ENCODE measurements around the gene JAKMIP1. TPM values are rescaled to one million over a fixed set of nuclear protein-coding genes. Genes with fewer than 3 reads are reported as not detected.
"Not testable (repeated sequence)": the region's sequence is repeated elsewhere in the genome, so short reads cannot be mapped to it uniquely, and the experiment has no call there.

The JAKMIP1 gene
- total RNA-seq, 1 experiment from 2014 or later = not detected

GRCh38 chr4:6001680-6002491 is 198.5 kb downstream of the JAKMIP1 start:
- Histone ChIP-seq H3K4me3 (no peak overlapping the region), H3K36me3 (no peaks in the 10 kb centered on the region), H3K27me3 (no peaks in the 10 kb centered on the region), H3K9me3 (no peaks in the 10 kb centered on the region)
- no peak for DNase-seq

GRCh38 chr4:5999830-6000365 is 200.5 kb downstream of the JAKMIP1 start:
- H3K36me3 ChIP-seq = no peaks in the 10 kb centered on the region
- DNase-seq = no peak
- H3K27me3 ChIP-seq = no peaks in the 10 kb centered on the region
- no peaks in the 10 kb centered on the region for H3K9me3 ChIP-seq
- H3K4me3 ChIP-seq = no peak overlapping the region

GRCh38 chr4:5999356-5999755 is 201.0 kb downstream of the JAKMIP1 start:
- Histone ChIP-seq H3K36me3 (no peaks in the 10 kb centered on the region), H3K27me3 (no peaks in the 10 kb centered on the region), H3K4me3 (no peak overlapping the region), H3K9me3 (no peaks in the 10 kb centered on the region)
- DNase-seq = no peak

GRCh38 chr4:5998333-5998936 is 201.9 kb downstream of the JAKMIP1 start:
- H3K27me3 ChIP-seq = no peaks in the 10 kb centered on the region
- H3K9me3 ChIP-seq = no peaks in the 10 kb centered on the region
- DNase-seq = peak; percentile 30
- H3K4me3 ChIP-seq = no peak overlapping the region
- H3K36me3 ChIP-seq = no peaks in the 10 kb centered on the region

- Histone ChIP-seq H3K9me3 (no peaks in the 10 kb centered on the region), H3K4me3 (no peak overlapping the region), H3K36me3 (no peaks in the 10 kb centered on the region), H3K27me3 (no peaks in the 10 kb centered on the region)
- DNase-seq = no peak
These were observed 203.7 kb downstream of the JAKMIP1 start for GRCh38 chr4:5996641-5997040.

GRCh38 chr4:5995901-5996623 is 204.3 kb downstream of the JAKMIP1 start:
- Histone ChIP-seq H3K36me3 (no peaks in the 10 kb centered on the region), H3K4me3 (no peak overlapping the region), H3K9me3 (no peaks in the 10 kb centered on the region), H3K27me3 (no peaks in the 10 kb centered on the region)
- no peak for DNase-seq

GRCh38 chr4:5993876-5994811 is 206.2 kb downstream of the JAKMIP1 start:
- Histone ChIP-seq H3K4me3 (no peak overlapping the region), H3K36me3 (no peaks in the 10 kb centered on the region), H3K27me3 (no peaks in the 10 kb centered on the region), H3K9me3 (no peaks in the 10 kb centered on the region)
- DNase-seq = no peak

- not testable (repeated sequence) for H3K9me3 ChIP-seq, H3K4me3 ChIP-seq, DNase-seq, H3K36me3 ChIP-seq, H3K27me3 ChIP-seq
These were observed 207.0 kb downstream of the JAKMIP1 start for GRCh38 chr4:5993346-5993745.

GRCh38 chr4:5992828-5993321 is 207.5 kb downstream of the JAKMIP1 start:
- H3K27me3 ChIP-seq = no peaks in the 10 kb centered on the region
- H3K9me3 ChIP-seq = no peaks in the 10 kb centered on the region
- DNase-seq = no peak
- no peak overlapping the region for H3K4me3 ChIP-seq
- no peaks in the 10 kb centered on the region for H3K36me3 ChIP-seq

GRCh38 chr4:5992171-5992827 is 208.1 kb downstream of the JAKMIP1 start:
- no peak overlapping the region for H3K4me3 ChIP-seq
- no peaks in the 10 kb centered on the region for H3K27me3 ChIP-seq
- no peaks in the 10 kb centered on the region for H3K36me3 ChIP-seq
- H3K9me3 ChIP-seq = no peaks in the 10 kb centered on the region
- DNase-seq = no peak

- no peak for DNase-seq
- H3K36me3 ChIP-seq = no peaks in the 10 kb centered on the region
- no peaks in the 10 kb centered on the region for H3K9me3 ChIP-seq
- H3K4me3 ChIP-seq = no peak overlapping the region
- H3K27me3 ChIP-seq = no peaks in the 10 kb centered on the region
These were observed 208.9 kb downstream of the JAKMIP1 start for GRCh38 chr4:5991405-5991804.

- no peak for DNase-seq
- Histone ChIP-seq H3K4me3 (no peak overlapping the region), H3K27me3 (no peaks in the 10 kb centered on the region), H3K9me3 (no peaks in the 10 kb centered on the region), H3K36me3 (no peaks in the 10 kb centered on the region)
These were observed 209.7 kb downstream of the JAKMIP1 start for GRCh38 chr4:5990446-5991160.

GRCh38 chr4:5989236-5990225 is 210.8 kb downstream of the JAKMIP1 start:
- H3K4me3 ChIP-seq = no peak overlapping the region
- H3K27me3 ChIP-seq = no peaks in the 10 kb centered on the region
- no peak for DNase-seq
- no peaks in the 10 kb centered on the region for H3K36me3 ChIP-seq
- H3K9me3 ChIP-seq = no peaks in the 10 kb centered on the region

Data from MG63 (cell line).